Neuronal stem cell (in vitro differentiated cells): ENCODE measurements around the gene SARNP.
A peak's percentile ranks its signal among the peaks of the same experiment; 100 is the strongest.

Experiments used
- DNase-seq: peaks from one replicate; pipeline ENCODE4 v3.0.0-alpha.2; 2013; ENCODE audit warnings: low spot score
- H2AFZ ChIP-seq: one replicate; pipeline ENCODE4 v1.6.1; 2013; ENCODE audit warnings: mild to moderate bottlenecking, low read length, inconsistent platforms
- H2AK5ac ChIP-seq: 2 replicates; pipeline ENCODE4 v1.6.1; 2013; ENCODE audit warnings: low read depth, mild to moderate bottlenecking, inconsistent platforms, low read length, moderate library complexity, mixed read lengths
- H2BK120ac ChIP-seq: 2 replicates; pipeline ENCODE4 v1.6.1; 2013; ENCODE audit warnings: low read depth, mild to moderate bottlenecking, inconsistent platforms, low read length, moderate library complexity, mixed read lengths
- H2BK12ac ChIP-seq: one replicate; pipeline ENCODE4 v1.6.1; 2013; ENCODE audit warnings: low read length, inconsistent platforms
- H2BK15ac ChIP-seq: 2 replicates; pipeline ENCODE4 v1.6.1; 2013; ENCODE audit warnings: mild to moderate bottlenecking, low read length, inconsistent platforms, mixed read lengths
- H2BK5ac ChIP-seq: one replicate; pipeline ENCODE4 v1.6.1; 2013; ENCODE audit warnings: inconsistent platforms, mild to moderate bottlenecking, low read length, moderate library complexity
- H3K14ac ChIP-seq: one replicate; pipeline ENCODE4 v1.6.1; 2013; ENCODE audit warnings: low read length, inconsistent platforms
- H3K18ac ChIP-seq: 2 replicates; pipeline ENCODE4 v1.6.1; 2013; ENCODE audit warnings: low read length, inconsistent platforms
- H3K23ac ChIP-seq: 2 replicates; pipeline ENCODE4 v1.6.1; 2013; ENCODE audit warnings: low read depth, mild to moderate bottlenecking, mixed read lengths, low read length, inconsistent platforms; ENCODE audit not compliant: poor library complexity
- H3K27ac ChIP-seq: replicated peaks from 3 replicates; pipeline ENCODE4 v1.5.1; 2013; ENCODE audit warnings: low read length, inconsistent platforms
- H3K27me3 ChIP-seq, 3 experiments: 2 replicates each; pipeline ENCODE4 v1.6.1; 2013; ENCODE audit warnings: low read length in 3 of 3, mild to moderate bottlenecking in 2 of 3, inconsistent platforms in 1 of 3, low read depth in 1 of 3, mixed read lengths in 1 of 3, moderate library complexity in 1 of 3; ENCODE audit not compliant: control insufficient read depth in 3 of 3, insufficient read depth in 3 of 3
- H3K36me3 ChIP-seq, 2 donors: replicated peaks in 1 of 2; 2 replicates each; pipeline ENCODE4 v1.6.1; 2013; ENCODE audit warnings: low read length in 2 of 2; ENCODE audit not compliant: control insufficient read depth in 2 of 2, insufficient read depth in 2 of 2
- H3K4ac ChIP-seq: 2 replicates; pipeline ENCODE4 v1.6.1; 2013; ENCODE audit warnings: inconsistent platforms, mild to moderate bottlenecking, low read length, moderate library complexity
- H3K4me1 ChIP-seq, 2 donors: 1 replicate in 1 of 2; 2 replicates in 1 of 2; pipeline ENCODE4 v1.6.1; 2013; ENCODE audit warnings: low read length in 2 of 2, low read depth in 1 of 2; ENCODE audit not compliant: control insufficient read depth in 2 of 2, insufficient read depth in 1 of 2
- H3K4me2 ChIP-seq: one replicate; pipeline ENCODE4 v1.6.1; 2013; ENCODE audit warnings: mild to moderate bottlenecking, low read length, inconsistent platforms; ENCODE audit not compliant: insufficient read depth, poor library complexity, severe bottlenecking
- H3K4me3 ChIP-seq, 2 donors: 2 replicates each; pipeline ENCODE4 v1.5.1; 2013; ENCODE audit warnings: low read length in 2 of 2, mild to moderate bottlenecking in 2 of 2, inconsistent platforms in 1 of 2, moderate library complexity in 1 of 2
- H3K79me1 ChIP-seq: one replicate; pipeline ENCODE4 v1.6.1; 2013; ENCODE audit warnings: low read depth, mild to moderate bottlenecking, inconsistent platforms, low read length, moderate library complexity
- H3K9ac ChIP-seq: one replicate; pipeline ENCODE4 v1.6.1; 2013; ENCODE audit warnings: mild to moderate bottlenecking, low read depth, low read length, inconsistent platforms; ENCODE audit not compliant: poor library complexity
- H3K9me3 ChIP-seq, 2 donors: replicated peaks in 1 of 2; 2 replicates each; pipeline versions ENCODE3 to v1.6.1; 2013; ENCODE audit warnings: low read length in 2 of 2, mild to moderate bottlenecking in 2 of 2, inconsistent platforms in 1 of 2, low read depth in 1 of 2, mixed read lengths in 1 of 2, moderate library complexity in 1 of 2; ENCODE audit not compliant: control insufficient read depth in 2 of 2, insufficient read depth in 1 of 2
- H4K8ac ChIP-seq: one replicate; pipeline ENCODE4 v1.6.1; 2013; ENCODE audit warnings: low read depth, mild to moderate bottlenecking, inconsistent platforms, low read length, moderate library complexity
- H4K91ac ChIP-seq: one replicate; pipeline ENCODE4 v1.6.1; 2013; ENCODE audit warnings: low read length, low read depth, mild to moderate bottlenecking, inconsistent platforms; ENCODE audit not compliant: poor library complexity
- WGBS, 2 donors: extraction: QIAGEN DNeasy Blood & Tissue Kit; methylation state at CpG; one replicate each; pipeline ENCODE4 v1.1.7; 2013; ENCODE audit warnings: missing lambda C conversion rate in 2 of 2, mixed read lengths in 1 of 2; ENCODE audit not compliant: insufficient read length in 2 of 2, insufficient replicate concordance in 1 of 2; ENCODE audit errors: extremely low coverage in 2 of 2; 5-methylcytosine and 5-hydroxymethylcytosine counted together

Gene SARNP

DNA sequence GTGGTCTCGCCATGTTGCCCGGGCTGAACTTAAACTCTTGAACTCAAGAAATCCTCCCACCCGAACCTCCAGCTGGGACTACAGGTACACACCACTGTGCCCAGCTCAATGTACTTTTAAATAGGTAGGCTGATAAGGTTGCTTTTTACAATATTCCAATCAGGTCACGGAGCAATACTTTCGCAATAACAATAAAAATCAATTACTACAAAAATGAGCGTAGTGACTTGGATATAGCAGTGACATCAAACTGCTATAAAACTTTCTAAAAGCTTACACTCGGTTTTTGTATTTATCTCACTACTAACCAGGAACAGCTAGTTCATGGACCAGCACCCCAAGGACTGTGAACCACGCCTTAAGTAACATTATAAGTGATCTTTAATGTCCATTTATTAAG lies 10.5 kb downstream of the SARNP start:
- no peak overlapping the region for H3K27ac ChIP-seq
- DNase-seq, result no peak
- no CpG with 5 or more reads among the region's 8 CpGs for WGBS, 2 donors

DNA sequence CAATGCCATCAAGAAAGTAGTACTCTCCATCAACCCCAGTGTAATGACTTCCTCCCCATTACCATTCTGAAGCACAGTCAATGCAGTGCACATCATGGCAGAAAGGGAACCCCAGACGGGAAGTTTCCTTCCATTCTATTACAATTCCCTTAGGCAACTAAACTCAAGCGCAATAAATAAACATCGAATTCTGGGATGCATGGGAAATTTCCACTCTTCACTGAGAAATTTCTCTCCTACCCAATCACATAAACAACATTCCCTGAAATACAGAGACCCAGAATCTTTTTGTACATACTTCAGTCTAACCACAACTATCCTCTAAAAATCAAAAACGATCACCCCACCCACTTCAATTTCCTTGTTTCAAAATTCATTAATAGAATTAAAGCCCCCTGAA lies 20.0 kb downstream of the SARNP start:
- no peak overlapping the region for H2BK12ac ChIP-seq

More for the DNA sequence above, 10.5 kb downstream of the SARNP start:
- H2BK15ac ChIP-seq, result no peak overlapping the region
- H2AK5ac ChIP-seq, result no peak overlapping the region
- H3K27me3 ChIP-seq, result no peaks in the 10 kb centered on the region
- no peaks in the 10 kb centered on the region for H3K9me3 ChIP-seq
- H3K14ac ChIP-seq, result no peak overlapping the region
- no peak overlapping the region for H4K91ac ChIP-seq
- no peak overlapping the region for H2BK120ac ChIP-seq
- no peak overlapping the region for H2AFZ ChIP-seq
- H2BK5ac ChIP-seq, result no peak overlapping the region
- no peak overlapping the region for H3K18ac ChIP-seq
- H3K4me1 ChIP-seq, result no peaks in the 10 kb centered on the region
- no peak overlapping the region for H2BK12ac ChIP-seq
- H3K9ac ChIP-seq, result no peak overlapping the region
- no peak overlapping the region for H3K4me2 ChIP-seq
- no peak overlapping the region for H3K4ac ChIP-seq
- H3K79me1 ChIP-seq, result peaks cover 3% of the 10 kb centered on the region
- H4K8ac ChIP-seq, result no peak overlapping the region
- no peak overlapping the region for H3K4me3 ChIP-seq
- H3K36me3 ChIP-seq, result peaks cover 8 to 85% of the 10 kb centered on the region in 2 donors
- no peak overlapping the region for H3K23ac ChIP-seq

DNA sequence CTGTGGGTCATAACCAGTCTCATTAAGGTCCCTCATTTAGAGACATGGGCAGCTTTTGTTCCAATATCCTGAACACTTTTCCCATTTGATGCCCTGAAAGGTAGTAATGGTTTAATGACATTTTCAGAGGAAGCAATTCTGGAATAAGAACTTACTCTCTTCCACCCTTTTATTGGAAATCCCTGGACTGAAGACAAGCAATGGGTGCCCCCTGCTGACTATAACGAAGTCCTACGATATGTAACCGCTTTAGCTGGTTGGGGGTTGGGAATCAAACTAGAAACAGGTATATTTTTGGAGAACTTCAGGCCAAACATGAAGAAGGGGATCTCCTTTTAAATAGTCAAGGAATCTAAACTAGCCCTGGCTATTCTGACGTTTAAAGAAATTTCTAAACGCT lies 20.5 kb downstream of the SARNP start:
- no peaks in the 10 kb centered on the region for H3K9me3 ChIP-seq
- H3K9ac ChIP-seq, result no peak overlapping the region
- H3K23ac ChIP-seq, result no peak overlapping the region
- H3K27ac ChIP-seq, result no peak overlapping the region
- no peak overlapping the region for H2BK12ac ChIP-seq
- H4K91ac ChIP-seq, result no peak overlapping the region
- H2AK5ac ChIP-seq, result no peak overlapping the region
- H2BK5ac ChIP-seq, result no peak overlapping the region
- H3K4me2 ChIP-seq, result no peak overlapping the region
- H3K4me3 ChIP-seq, result no peak overlapping the region
- no CpG with 5 or more reads among the region's 5 CpGs for WGBS, 2 donors
- no peak overlapping the region for H2BK15ac ChIP-seq
- no peak overlapping the region for H3K18ac ChIP-seq
- no peak overlapping the region for H2BK120ac ChIP-seq
- H3K4ac ChIP-seq, result no peak overlapping the region
- DNase-seq, result peak; percentile 37
- peaks cover 17 to 96% of the 10 kb centered on the region in 2 donors for H3K36me3 ChIP-seq
- H3K79me1 ChIP-seq, result no peaks in the 10 kb centered on the region
- H3K4me1 ChIP-seq, result no peaks in the 10 kb centered on the region
- H4K8ac ChIP-seq, result no peak overlapping the region
- H3K14ac ChIP-seq, result no peak overlapping the region
- no peak overlapping the region for H2AFZ ChIP-seq
- H3K27me3 ChIP-seq, result no peaks in the 10 kb centered on the region

More for the DNA sequence above, 20.0 kb downstream of the SARNP start:
- no peak overlapping the region for H2BK15ac ChIP-seq
- no peak for DNase-seq
- no peak overlapping the region for H2BK120ac ChIP-seq
- H3K4me2 ChIP-seq, result no peak overlapping the region
- no peak overlapping the region for H3K9ac ChIP-seq
- no peaks in the 10 kb centered on the region for H3K79me1 ChIP-seq
- WGBS, 2 donors, result 100% methylated on average over 1 of the region's 4 CpGs; no CpG with 5 or more reads in 1 of the 2 donors
- no peak overlapping the region for H3K14ac ChIP-seq
- no peak overlapping the region for H3K4me3 ChIP-seq
- no peak overlapping the region for H3K4ac ChIP-seq
- no peaks in the 10 kb centered on the region for H3K27me3 ChIP-seq
- no peak overlapping the region for H2AK5ac ChIP-seq
- no peak overlapping the region for H3K27ac ChIP-seq
- no peak overlapping the region for H3K18ac ChIP-seq
- H3K4me1 ChIP-seq, result no peaks in the 10 kb centered on the region
- H4K8ac ChIP-seq, result no peak overlapping the region
- H4K91ac ChIP-seq, result no peak overlapping the region
- H3K9me3 ChIP-seq, result no peaks in the 10 kb centered on the region
- no peak overlapping the region for H2BK5ac ChIP-seq
- H2AFZ ChIP-seq, result no peak overlapping the region
- H3K23ac ChIP-seq, result no peak overlapping the region
- H3K36me3 ChIP-seq, result peaks cover 17 to 96% of the 10 kb centered on the region in 2 donors

DNA sequence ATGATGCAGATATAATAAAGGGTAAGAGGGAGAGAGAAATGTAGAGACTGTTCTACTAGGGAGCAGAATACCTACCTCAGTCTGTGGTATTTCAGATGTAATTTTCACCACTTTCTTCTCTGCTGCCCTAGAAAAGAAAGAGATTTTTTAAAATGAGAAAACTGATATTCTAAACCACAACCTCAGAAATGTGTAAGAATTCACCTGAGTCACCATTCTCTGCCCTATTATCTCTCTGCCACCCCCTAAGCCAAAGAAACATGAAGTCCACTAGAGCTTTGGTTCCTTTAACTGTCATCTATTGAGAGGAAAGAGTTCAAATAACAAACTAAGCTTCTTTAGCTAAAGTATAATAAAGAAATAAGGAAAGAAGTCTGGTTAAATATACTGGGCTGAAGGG lies 21.6 kb downstream of the SARNP start:
- Histone ChIP-seq H3K4ac (no peak overlapping the region), H3K27ac (no peak overlapping the region), H3K4me2 (no peak overlapping the region), H3K4me3 (no peak overlapping the region), H2BK120ac (no peak overlapping the region), H2AK5ac (no peak overlapping the region), H2BK5ac (no peak overlapping the region), H3K4me1 (no peaks in the 10 kb centered on the region), H3K79me1 (no peaks in the 10 kb centered on the region), H3K14ac (no peak overlapping the region), H3K9me3 (peaks cover 0 to 2% of the 10 kb centered on the region in 2 donors), H3K36me3 (peaks cover 15 to 96% of the 10 kb centered on the region in 2 donors), H3K18ac (no peak overlapping the region), H4K91ac (no peak overlapping the region), H2BK15ac (no peak overlapping the region), H2BK12ac (no peak overlapping the region), H3K9ac (no peak overlapping the region), H4K8ac (no peak overlapping the region), H3K23ac (no peak overlapping the region), H3K27me3 (no peaks in the 10 kb centered on the region), H2AFZ (no peak overlapping the region)
- no peak for DNase-seq
